Tibial nerve (tissue), 4 donors: ENCODE measurements around the gene STXBP2. TPM values are rescaled to one million over a fixed set of nuclear protein-coding genes. Genes with fewer than 3 reads are reported as not detected.

ENCODE experiments used
- DNase-seq, 2 donors: peaks; one replicate each; pipeline ENCODE4 v3.0.0-alpha.2; 2019; ENCODE audit warnings: low spot score in 2 of 2
- H3K27ac ChIP-seq, 4 donors: fragments of 200-600 bp; sonication (generic) in 3 of 4; one replicate each; pipeline ENCODE4 v1.5.1; 2017 to 2019; ENCODE audit warnings: mild to moderate bottlenecking in 1 of 4
- H3K27me3 ChIP-seq, 2 donors: fragments of 200-600 bp; sonication (generic) in 1 of 2; one replicate each; pipeline versions ENCODE4 v1.5.1 to v1.6.0; 2017 to 2019
- H3K36me3 ChIP-seq, 3 donors: fragments of 200-600 bp; sonication (generic); one replicate each; pipeline ENCODE4 v1.5.1; 2018 to 2019
- H3K4me1 ChIP-seq, 4 donors: fragments of 200-600 bp; sonication (generic) in 3 of 4; one replicate each; pipeline ENCODE4 v1.5.1; 2017 to 2019
- H3K4me3 ChIP-seq, 4 donors: fragments of 200-600 bp; sonication (generic) in 3 of 4; one replicate each; pipeline ENCODE4 v1.5.1; 2017 to 2019; ENCODE audit warnings: mild to moderate bottlenecking in 1 of 4, moderate library complexity in 1 of 4
- H3K9me3 ChIP-seq, 4 donors: fragments of 200-600 bp; sonication (generic) in 3 of 4; one replicate each; pipeline ENCODE4 v1.5.1; 2017 to 2019
- EP300 ChIP-seq, 2 donors: sonication (generic); formaldehyde crosslinking; IDR thresholded peaks; one replicate each; pipeline ENCODE4 v1.6.1; 2017; ENCODE audit warnings: antibody characterized with exemption in 2 of 2, mild to moderate bottlenecking in 1 of 2
- POLR2A ChIP-seq, 2 donors: fragments of 450-650 bp; IDR thresholded peaks; one replicate each; pipeline ENCODE4 v1.6.1; 2017; ENCODE audit warnings: antibody characterized with exemption in 2 of 2, mild to moderate bottlenecking in 2 of 2, moderate library complexity in 2 of 2
- WGBS, 2 donors: methylation state at CpG; one replicate each; pipeline ENCODE4 v1.1.5; 2018; 5-methylcytosine and 5-hydroxymethylcytosine counted together
- total RNA-seq, 4 donors: library from RNA; depleted of rRNA; stranded (reverse); fragments of >200 nt; gene quantifications; one replicate each; pipeline ENCODE4 v1.1.0, GENCODE V29; 2016
- TF ChIP-seq, protein P1 (sequence below), 5 experiments: fragments of 200-600 bp in 3 of 5; fragments of 450-650 bp in 2 of 5; sonication (generic) in 3 of 5; IDR thresholded peaks; one replicate each; pipeline ENCODE4 v1.5.1; 2016 to 2019; ENCODE audit warnings: antibody characterized with exemption in 5 of 5, mild to moderate bottlenecking in 3 of 5, moderate library complexity in 2 of 5

Gene STXBP2
- 10 to 100 TPM in 2 of 4 donors, 1 to 10 TPM in 2; 8.7 to 24.0 (median 13.0) TPM for total RNA-seq

DNA sequence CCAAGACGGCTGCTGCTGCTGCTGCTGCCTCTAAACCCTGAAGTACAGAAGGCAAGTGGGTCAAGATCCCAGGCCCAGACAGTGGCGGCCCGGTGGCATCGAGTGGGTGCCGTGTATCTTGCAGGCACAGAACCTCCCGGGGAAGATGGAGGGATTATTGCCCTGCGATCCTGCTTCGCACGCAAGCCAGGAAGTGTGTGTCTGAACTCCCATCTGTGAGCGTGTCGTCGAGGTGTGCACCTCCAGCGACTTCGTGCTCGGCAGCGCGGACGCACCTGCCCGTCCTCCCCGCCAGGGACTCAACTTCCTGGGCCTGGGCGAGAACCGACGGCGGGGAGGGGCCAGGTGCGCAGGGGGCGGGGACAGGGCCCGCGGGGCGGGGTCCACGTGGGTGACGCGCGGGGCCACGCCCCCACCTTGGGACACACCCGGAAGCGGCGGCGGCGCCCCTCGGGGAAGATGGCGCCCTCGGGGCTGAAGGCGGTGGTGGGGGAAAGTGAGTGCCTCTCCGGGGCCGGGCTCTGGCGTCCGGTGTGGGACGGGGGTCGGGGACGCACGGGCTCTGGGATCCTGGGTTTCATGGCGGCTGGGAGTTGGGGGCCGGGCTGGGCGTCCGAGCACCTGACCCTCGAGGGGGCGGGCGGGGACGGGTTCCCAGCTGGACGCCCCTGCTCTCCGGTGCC, at the start of gene STXBP2:
Gene STXBP2, plus strand, starts transcription at position 420 of the 683 bp plus-strand sequence. Its CDS starts 40 bp downstream, at position 460.
- peak within 1 kb of the TSS; percentile 23 to 57 (median 38) for H3K4me3 ChIP-seq
- peaks cover 0 to 31% of the 10 kb centered on the region in 2 donors for H3K27me3 ChIP-seq
- peaks cover 0 to 11% (median 0%) of the 10 kb centered on the region in 3 donors for H3K36me3 ChIP-seq
- no peak for TF ChIP-seq POLR2A (IDR thresholded peaks at IDR 0.05)
- no peak for TF ChIP-seq EP300 (IDR thresholded peaks at IDR 0.05)
- H3K9me3 ChIP-seq = no peaks in the 10 kb centered on the region
- peak in 1 of 2 donors; percentile 37 for DNase-seq
- peaks cover 0 to 8% (median 0%) of the 10 kb centered on the region in 4 donors for H3K4me1 ChIP-seq
- peak within 1 kb of the TSS in 2 of 4 donors; percentile 49 to 83 for H3K27ac ChIP-seq
- 5 to 15% methylated on average over 34 to 40 of the region's 61 CpGs for WGBS, 2 donors

DNA sequence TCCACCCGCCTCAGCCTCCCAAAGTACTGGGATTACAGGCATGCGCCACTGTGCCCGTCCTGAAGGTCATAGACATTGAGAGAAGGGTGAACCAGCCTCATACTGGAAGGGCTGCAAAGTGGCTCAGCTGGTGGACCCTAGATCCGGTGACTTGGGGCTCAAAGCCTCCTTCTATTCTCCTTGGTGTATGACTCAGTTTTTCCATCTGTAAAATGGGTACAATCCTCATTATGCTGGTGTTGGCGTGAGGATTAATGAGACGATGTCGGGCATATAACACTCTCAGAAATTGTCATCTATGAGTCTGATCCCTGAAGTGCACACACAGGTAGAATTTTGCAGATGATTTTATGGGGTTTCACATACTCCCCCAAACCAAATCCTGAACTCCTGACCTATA, 47.1 kb upstream of the STXBP2 start:
- no peaks in the 10 kb centered on the region for H3K9me3 ChIP-seq
- TF ChIP-seq EP300 (IDR thresholded peaks at IDR 0.05) = no peak
- TF ChIP-seq POLR2A (IDR thresholded peaks at IDR 0.05) = no peak
- TF ChIP-seq, protein P1, sequence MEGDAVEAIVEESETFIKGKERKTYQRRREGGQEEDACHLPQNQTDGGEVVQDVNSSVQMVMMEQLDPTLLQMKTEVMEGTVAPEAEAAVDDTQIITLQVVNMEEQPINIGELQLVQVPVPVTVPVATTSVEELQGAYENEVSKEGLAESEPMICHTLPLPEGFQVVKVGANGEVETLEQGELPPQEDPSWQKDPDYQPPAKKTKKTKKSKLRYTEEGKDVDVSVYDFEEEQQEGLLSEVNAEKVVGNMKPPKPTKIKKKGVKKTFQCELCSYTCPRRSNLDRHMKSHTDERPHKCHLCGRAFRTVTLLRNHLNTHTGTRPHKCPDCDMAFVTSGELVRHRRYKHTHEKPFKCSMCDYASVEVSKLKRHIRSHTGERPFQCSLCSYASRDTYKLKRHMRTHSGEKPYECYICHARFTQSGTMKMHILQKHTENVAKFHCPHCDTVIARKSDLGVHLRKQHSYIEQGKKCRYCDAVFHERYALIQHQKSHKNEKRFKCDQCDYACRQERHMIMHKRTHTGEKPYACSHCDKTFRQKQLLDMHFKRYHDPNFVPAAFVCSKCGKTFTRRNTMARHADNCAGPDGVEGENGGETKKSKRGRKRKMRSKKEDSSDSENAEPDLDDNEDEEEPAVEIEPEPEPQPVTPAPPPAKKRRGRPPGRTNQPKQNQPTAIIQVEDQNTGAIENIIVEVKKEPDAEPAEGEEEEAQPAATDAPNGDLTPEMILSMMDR (IDR thresholded peaks at IDR 0.05) = no peak
- no peak overlapping the region for H3K4me3 ChIP-seq
- DNase-seq = no peak
- 92% methylated on average over 7 of the region's 7 CpGs for WGBS, 2 donors
- peaks cover 0 to 22% of the 10 kb centered on the region in 2 donors for H3K27me3 ChIP-seq
- H3K27ac ChIP-seq = no peak overlapping the region
- H3K4me1 ChIP-seq = no peaks in the 10 kb centered on the region
- no peaks in the 10 kb centered on the region for H3K36me3 ChIP-seq

DNA sequence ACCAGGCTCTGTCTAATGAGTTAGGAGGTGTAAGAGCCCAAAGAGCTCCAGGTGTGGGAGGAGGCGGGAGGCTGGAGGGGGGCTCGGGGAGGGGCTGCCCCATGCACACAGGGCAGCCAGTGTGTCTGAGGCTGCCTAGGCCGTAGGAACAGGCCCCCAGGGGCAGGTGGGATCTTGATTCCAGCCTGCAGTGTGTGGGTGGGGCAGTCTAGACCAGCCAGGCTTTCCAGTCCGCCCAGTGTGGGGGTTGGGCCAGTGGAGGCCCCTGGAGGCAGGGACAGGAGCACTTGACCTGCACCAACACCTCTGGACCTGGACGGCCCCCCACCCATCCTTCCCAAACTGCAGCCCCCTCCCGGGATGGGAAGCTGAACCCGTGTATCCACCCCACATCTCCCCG, 46.7 kb upstream of the STXBP2 start:
- 39 to 46% methylated on average over 6 to 7 of the region's 8 CpGs for WGBS, 2 donors
- H3K27ac ChIP-seq = no peak overlapping the region
- no peak for DNase-seq
- H3K36me3 ChIP-seq = no peaks in the 10 kb centered on the region
- TF ChIP-seq EP300 (IDR thresholded peaks at IDR 0.05) (no peak), POLR2A (IDR thresholded peaks at IDR 0.05) (no peak)
- TF ChIP-seq, protein P1 (IDR thresholded peaks at IDR 0.05) = no peak
- H3K27me3 ChIP-seq = peaks cover 0 to 26% of the 10 kb centered on the region in 2 donors
- H3K4me1 ChIP-seq = no peaks in the 10 kb centered on the region
- no peaks in the 10 kb centered on the region for H3K9me3 ChIP-seq
- no peak overlapping the region for H3K4me3 ChIP-seq

DNA sequence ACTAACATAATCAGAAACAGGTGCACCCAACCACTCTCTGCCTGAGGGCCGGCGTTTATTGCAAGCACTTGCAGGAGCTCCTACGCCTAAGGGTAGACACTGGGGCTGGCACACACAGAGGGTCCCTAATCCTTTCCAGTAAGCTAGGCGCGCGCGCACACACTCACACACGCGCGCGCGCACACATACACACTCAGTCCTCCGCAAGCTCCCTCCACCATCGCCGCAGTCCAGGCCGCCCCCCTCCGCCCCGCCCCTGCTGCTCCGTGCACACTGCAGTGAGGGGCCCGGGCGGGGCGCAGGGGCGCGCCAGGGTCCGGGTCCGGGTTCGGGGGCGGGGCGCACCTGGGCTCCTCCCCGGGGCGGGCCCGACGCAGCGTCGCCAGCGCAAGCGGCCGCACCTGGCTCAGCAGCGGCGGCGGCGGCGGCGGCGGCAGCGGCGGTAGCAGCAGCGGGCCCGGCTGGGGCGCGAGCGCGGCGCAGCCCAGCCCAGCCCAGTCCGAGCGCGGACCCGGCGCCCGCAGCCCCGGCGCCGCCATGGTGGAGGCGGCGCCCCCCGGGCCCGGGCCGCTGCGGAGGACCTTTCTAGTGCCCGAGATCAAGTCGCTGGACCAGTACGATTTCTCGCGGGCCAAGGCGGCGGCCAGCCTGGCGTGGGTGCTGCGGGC, 41.3 kb upstream of the STXBP2 start, which contains the start of gene CAMSAP3:
Gene CAMSAP3, plus strand, starts transcription at position 398 of the 668 bp plus-strand sequence. Its CDS starts 140 bp downstream, at position 538.
- Histone ChIP-seq H3K9me3 (no peaks in the 10 kb centered on the region), H3K27me3 (peaks cover 0 to 58% of the 10 kb centered on the region in 2 donors), H3K27ac (peak within 1 kb of the TSS in 1 of 4 donors; percentile 34), H3K4me3 (peak within 1 kb of the TSS in 2 of 4 donors; percentile 24 to 26), H3K36me3 (no peaks in the 10 kb centered on the region), H3K4me1 (peaks cover 0 to 10% (median 2%) of the 10 kb centered on the region in 4 donors)
- DNase-seq = no peak
- TF ChIP-seq EP300 (IDR thresholded peaks at IDR 0.05) = no peak
- no peak for TF ChIP-seq POLR2A (IDR thresholded peaks at IDR 0.05)
- TF ChIP-seq, protein P1 (IDR thresholded peaks at IDR 0.05) = no peak
- 2 to 3% methylated on average over 19 to 45 of the region's 78 CpGs for WGBS, 2 donors

DNA sequence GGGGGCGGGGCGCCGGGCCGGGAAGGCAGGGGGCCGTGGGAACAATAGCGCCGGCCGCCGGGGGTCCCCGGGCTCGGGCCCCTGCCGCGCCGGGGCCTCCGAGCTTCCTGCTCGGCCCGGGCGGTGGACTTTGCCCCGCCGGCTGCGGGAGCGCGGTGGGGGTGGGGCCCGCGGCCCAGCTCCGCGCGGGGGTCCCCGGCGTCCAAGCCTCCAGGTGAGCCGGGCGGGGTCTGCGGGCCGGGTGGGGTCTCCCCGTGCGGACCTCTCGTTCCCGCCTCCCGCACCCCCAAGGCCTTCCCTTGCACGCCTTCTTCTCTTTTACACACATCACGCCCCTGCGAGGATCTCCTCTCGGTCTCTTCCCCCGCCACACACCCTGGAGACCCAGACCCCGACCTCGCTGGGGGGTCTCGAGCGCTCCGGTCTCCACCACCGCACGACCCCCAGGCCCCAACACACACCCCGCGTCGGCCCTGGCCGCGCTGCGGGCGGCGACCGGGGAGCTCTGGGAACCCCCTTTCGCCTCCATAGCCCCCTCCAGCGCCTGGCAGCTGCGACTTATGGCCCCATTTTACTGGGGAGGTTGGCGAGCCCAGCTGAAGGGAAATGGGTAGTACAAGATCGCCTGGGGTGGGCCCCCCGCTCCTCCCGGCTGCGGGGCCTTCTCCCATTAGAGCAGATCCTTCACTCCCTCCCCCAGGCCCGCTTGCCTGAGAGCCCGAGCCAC, 40.5 kb upstream of the STXBP2 start:
- DNase-seq = no peak
- H3K4me3 ChIP-seq = peak overlapping the region in 2 of 4 donors; percentile 24 to 26
- H3K36me3 ChIP-seq = no peaks in the 10 kb centered on the region
- H3K27me3 ChIP-seq = peaks cover 0 to 58% of the 10 kb centered on the region in 2 donors
- TF ChIP-seq, protein P1 (IDR thresholded peaks at IDR 0.05) = no peak
- TF ChIP-seq POLR2A (IDR thresholded peaks at IDR 0.05) (no peak), EP300 (IDR thresholded peaks at IDR 0.05) (no peak)
- H3K27ac ChIP-seq = peak overlapping the region in 1 of 4 donors; percentile 34
- H3K9me3 ChIP-seq = no peaks in the 10 kb centered on the region
- peaks cover 0 to 10% (median 2%) of the 10 kb centered on the region in 4 donors for H3K4me1 ChIP-seq
- WGBS, 2 donors = 1 to 6% methylated on average over 26 to 46 of the region's 70 CpGs
